PC-3 (cell line): ENCODE results near the gene TAGLN2. TPM values are rescaled to one million over a fixed set of nuclear protein-coding genes. Genes with fewer than 3 reads are reported as not detected.

Experiments used
- ATAC-seq: fragments of 200-7000 bp; cut with Tn5 transposase; 2 replicates; pipeline ENCODE4 v1.9.1; 2020; ENCODE audit warnings: mild to moderate bottlenecking, moderate library complexity
- BruUV-seq: library from RNA; stranded (reverse); fragments of 400-500 nt; replicated peaks from 2 replicates; lab custom pipeline; 2021; lab: Mats Ljungman, UMichigan
- CTCF ChIA-PET: fragments of 300-600 bp; sonication (Branson Sonifier 250); formaldehyde crosslinking; loops from one replicate; lab custom pipeline; 2022; ENCODE audit warnings: antibody characterized with exemption; lab: Charles Lee
- POLR2A ChIA-PET: fragments of 300-600 bp; sonication (Branson Sonifier 250); formaldehyde crosslinking; loops from one replicate; lab custom pipeline; 2022; ENCODE audit warnings: antibody characterized with exemption; ENCODE audit not compliant: unreplicated experiment; lab: Charles Lee
- DNase-seq: peaks from one replicate; pipeline ENCODE4 v3.0.0-alpha.2; 2015
- H2AFZ ChIP-seq: fragments of 300-600 bp; sonication (generic); 2 replicates; pipeline ENCODE4 v1.6.0; 2016; ENCODE audit warnings: antibody characterized with exemption, low read length
- H3F3A ChIP-seq: fragments of 300-600 bp; sonication (generic); one replicate; pipeline ENCODE4 v1.6.0; 2017; ENCODE audit warnings: antibody characterized with exemption, low read length, control low read depth, mild to moderate bottlenecking; ENCODE audit not compliant: unreplicated experiment
- H3K27ac ChIP-seq: fragments of 300-600 bp; sonication (generic); 2 replicates; pipeline ENCODE4 v1.5.1; 2016; ENCODE audit warnings: mild to moderate bottlenecking, low read length
- H3K27me3 ChIP-seq: fragments of 300-600 bp; sonication (generic); 2 replicates; pipeline ENCODE4 v1.6.1; 2016; ENCODE audit warnings: low read length, mixed read lengths
- H3K36me3 ChIP-seq: fragments of 300-600 bp; sonication (generic); 2 replicates; pipeline ENCODE4 v1.6.1; 2016; ENCODE audit warnings: low read depth, mixed run types, low read length, mixed read lengths
- H3K4me1 ChIP-seq: fragments of 300-600 bp; sonication (generic); 2 replicates; pipeline ENCODE4 v1.5.1; 2016; ENCODE audit warnings: low read length; ENCODE audit not compliant: insufficient read depth
- H3K4me2 ChIP-seq: fragments of 300-600 bp; sonication (generic); 2 replicates; pipeline ENCODE4 v1.6.0; 2016; ENCODE audit warnings: low read length
- H3K4me3 ChIP-seq: fragments of 300-600 bp; sonication (generic); 2 replicates; pipeline ENCODE4 v1.5.1; 2016; ENCODE audit warnings: mild to moderate bottlenecking, low read length, mixed read lengths
- H3K79me2 ChIP-seq: fragments of 300-600 bp; sonication (generic); 2 replicates; pipeline ENCODE4 v1.6.1; 2017; ENCODE audit warnings: low read length, mixed read lengths
- H3K9ac ChIP-seq: fragments of 300-600 bp; sonication (generic); 2 replicates; pipeline ENCODE4 v1.6.0; 2016; ENCODE audit warnings: mild to moderate bottlenecking, low read length
- H3K9me2 ChIP-seq: fragments of 300-600 bp; sonication (generic); replicated peaks from 2 replicates; pipeline ENCODE4 v1.6.1; 2016; ENCODE audit warnings: mixed run types, low read length, mixed read lengths
- H3K9me3 ChIP-seq: fragments of 300-600 bp; sonication (generic); 2 replicates; pipeline ENCODE4 v1.6.1; 2016; ENCODE audit warnings: low read length, mixed read lengths
- H4K20me1 ChIP-seq: fragments of 300-600 bp; sonication (generic); 2 replicates; pipeline ENCODE4 v1.6.1; 2016; ENCODE audit warnings: low read length, mixed read lengths
- CTCF ChIP-seq: fragments of 300-600 bp; sonication (generic); conservative IDR thresholded peaks from 2 replicates; pipeline ENCODE4 v1.5.1; 2017; ENCODE audit warnings: antibody characterized with exemption, low read depth, mild to moderate bottlenecking, low read length
- EZH2 ChIP-seq: fragments of 300-600 bp; sonication (generic); IDR thresholded peaks from one replicate; pipeline ENCODE4 v1.6.1; 2017; ENCODE audit warnings: antibody characterized with exemption, mild to moderate bottlenecking, low read length; ENCODE audit not compliant: unreplicated experiment
- EZH2phosphoT487 ChIP-seq: fragments of 300-600 bp; sonication (generic); IDR thresholded peaks from 2 replicates; pipeline ENCODE4 v1.6.1; 2018; ENCODE audit warnings: mild to moderate bottlenecking, antibody characterized with exemption, low read length, borderline replicate concordance
- intact Hi-C: fragments of 100-400 bp; cut with micrococcal nuclease; formaldehyde crosslinking; loops from 2 replicates; pipeline ENCODE4 v1.9.0; 2023
- total RNA-seq: library from RNA; depleted of rRNA; stranded (reverse); fragments of >200 nt; gene quantifications from 2 replicates; pipeline ENCODE4 v1.2.3, GENCODE V29; 2014

Gene TAGLN2
- total RNA-seq, 1 experiment from 2014 or later, result 1,584 TPM

DNA sequence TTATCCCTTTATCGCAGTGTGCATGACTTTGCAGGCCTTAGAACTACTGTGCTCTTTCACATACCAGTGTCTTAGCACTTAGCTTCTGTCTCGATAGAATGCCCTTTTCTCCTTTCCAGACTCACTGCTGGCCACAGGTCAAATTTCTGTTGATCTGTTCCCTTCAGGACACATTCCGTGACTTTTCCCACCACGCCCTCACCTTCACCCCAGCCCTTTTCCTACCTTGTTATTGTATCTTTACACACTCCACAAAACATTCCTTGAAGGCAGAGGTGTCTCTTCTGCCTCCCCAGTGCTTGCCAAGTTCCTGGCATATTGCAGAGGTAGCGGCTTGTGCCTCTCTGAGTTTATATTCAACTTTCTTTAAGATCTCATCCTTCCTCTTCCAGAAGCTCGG is 23.8 kb upstream of the TAGLN2 start:
- Histone ChIP-seq H3K4me1 (peaks cover 43% of the 10 kb centered on the region), H3K9me2 (no peaks in the 10 kb centered on the region), H3F3A (no peaks in the 10 kb centered on the region), H3K9me3 (no peaks in the 10 kb centered on the region), H3K4me2 (peak overlapping the region; percentile 25), H3K27me3 (no peaks in the 10 kb centered on the region), H3K79me2 (peaks cover 13% of the 10 kb centered on the region), H3K36me3 (no peaks in the 10 kb centered on the region), H2AFZ (no peak overlapping the region), H4K20me1 (no peaks in the 10 kb centered on the region), H3K27ac (peak overlapping the region; percentile 16; the same call in 1 of the 2 replicates), H3K4me3 (no peak overlapping the region), H3K9ac (no peak overlapping the region)
- DNase-seq, result no peak
- intact Hi-C loops, result no loop called here
- BruUV-seq, result no TSS peak
- no peak for TF ChIP-seq EZH2phosphoT487
- TF ChIP-seq EZH2, result no peak
- TF ChIP-seq CTCF, result no peak
- ATAC-seq, result no peak
- CTCF ChIA-PET, result interaction anchor here (0.7 to 1.0 kb wide), 2 partner anchors 59 to 150 kb away, joined by 3 read pairs; no protein-coding TSS in a partner anchor
- POLR2A ChIA-PET, result no interaction called here

- DNase-seq (no peak), ATAC-seq (no peak)
- Histone ChIP-seq H3K27me3 (no peaks in the 10 kb centered on the region), H3K4me3 (no peak overlapping the region), H3K36me3 (no peaks in the 10 kb centered on the region), H2AFZ (no peak overlapping the region), H3K9ac (no peak overlapping the region), H3K9me2 (no peaks in the 10 kb centered on the region), H3F3A (no peaks in the 10 kb centered on the region), H3K4me2 (no peak overlapping the region), H3K79me2 (peaks cover 23% of the 10 kb centered on the region), H3K9me3 (no peaks in the 10 kb centered on the region), H3K4me1 (peaks cover 42% of the 10 kb centered on the region), H3K27ac (no peak overlapping the region), H4K20me1 (no peaks in the 10 kb centered on the region)
- POLR2A ChIA-PET, result no interaction called here
- BruUV-seq, result no TSS peak
- intact Hi-C loops, result loop anchor here (2.0 kb wide), 1 partner anchor 59 kb away; no protein-coding TSS in a partner anchor
- TF ChIP-seq EZH2phosphoT487 (no peak), EZH2 (no peak), CTCF (no peak)
- CTCF ChIA-PET, result no interaction called here
These were observed 22.6 kb upstream of the TAGLN2 start for GRCh38 chr1:159947942-159948341.
